GM19238 (cell line): ENCODE data around the gene PSMD7.

Experiments used
- DNase-seq: peaks from one replicate; pipeline ENCODE4 v3.0.0; 2011; ENCODE audit warnings: low spot score; ENCODE audit not compliant: insufficient read length

Gene PSMD7

DNA sequence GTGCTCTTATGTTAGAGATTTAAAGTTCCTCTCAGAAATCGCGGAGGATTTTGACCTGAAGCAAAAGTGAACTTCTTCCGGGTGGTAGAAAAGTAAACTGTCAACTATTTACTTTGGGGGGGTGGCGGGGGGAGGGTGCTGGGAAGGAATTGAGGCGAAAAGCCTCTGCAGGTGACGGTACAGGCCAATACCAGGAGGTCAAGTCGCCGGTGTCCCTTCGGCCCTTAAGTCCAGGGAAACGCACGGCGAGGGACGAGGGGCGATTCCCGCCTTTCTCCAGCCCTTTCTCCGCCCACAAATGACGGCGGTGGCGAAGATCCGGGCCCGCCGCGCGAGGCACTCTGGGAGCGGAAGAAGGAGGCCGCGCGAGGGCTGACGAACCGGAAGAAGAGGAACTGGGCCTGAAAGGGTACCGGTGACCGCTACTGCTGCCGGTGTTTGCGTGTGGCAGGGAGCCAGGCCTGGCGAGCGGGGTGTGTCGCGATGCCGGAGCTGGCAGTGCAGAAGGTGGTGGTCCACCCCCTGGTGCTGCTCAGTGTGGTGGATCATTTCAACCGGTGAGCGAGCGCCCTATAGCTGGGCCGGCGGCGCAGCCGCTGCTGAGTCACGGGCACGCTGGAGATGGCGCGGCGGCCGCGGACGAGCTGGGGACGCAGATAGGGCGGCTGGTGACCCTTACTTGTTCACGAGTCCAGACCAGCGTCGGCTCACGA, at the start of gene PSMD7:
Gene PSMD7 (plus strand): TSS at position 383 of the 713 bp plus-strand sequence. CDS start 101 bp downstream, at position 484.
- peak; percentile 82 for DNase-seq

DNA sequence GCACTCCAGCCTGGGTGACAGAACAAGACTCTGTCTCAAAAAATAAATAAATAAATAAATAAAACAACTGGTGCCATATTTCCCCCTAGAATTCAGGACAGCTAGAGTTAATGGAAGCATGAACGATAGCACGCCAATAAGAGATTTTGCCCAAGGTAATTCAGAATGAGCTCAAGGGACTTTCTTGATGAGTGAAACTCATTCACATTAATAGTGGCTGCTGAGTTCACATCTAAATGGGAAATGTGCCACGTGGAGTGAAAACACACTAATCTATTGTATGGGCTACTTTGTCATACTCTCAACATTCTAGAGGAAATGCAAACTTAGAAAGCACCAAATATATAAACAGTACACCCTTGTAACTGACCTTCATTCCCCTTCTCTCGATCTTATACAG, 47.4 kb upstream of the PSMD7 start:
- no peak for DNase-seq

DNA sequence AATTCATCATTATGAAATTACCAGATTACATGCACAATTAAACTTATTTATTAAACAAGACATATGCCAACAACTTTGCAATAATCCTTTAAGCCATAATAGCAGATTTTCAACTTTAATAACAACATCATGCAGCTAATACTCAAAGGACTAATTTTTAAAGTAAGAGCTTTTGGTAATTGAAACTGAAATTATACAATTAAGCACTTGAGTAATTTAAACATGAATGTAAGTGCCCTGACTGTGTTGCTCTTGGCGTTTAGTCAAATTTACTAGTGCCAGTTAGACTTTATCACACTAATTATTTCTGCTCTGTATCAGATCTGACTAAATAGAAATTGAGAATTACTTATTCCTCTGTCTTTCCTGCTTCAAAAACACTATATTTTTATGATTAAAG, 46.8 kb upstream of the PSMD7 start:
- no peak for DNase-seq

DNA sequence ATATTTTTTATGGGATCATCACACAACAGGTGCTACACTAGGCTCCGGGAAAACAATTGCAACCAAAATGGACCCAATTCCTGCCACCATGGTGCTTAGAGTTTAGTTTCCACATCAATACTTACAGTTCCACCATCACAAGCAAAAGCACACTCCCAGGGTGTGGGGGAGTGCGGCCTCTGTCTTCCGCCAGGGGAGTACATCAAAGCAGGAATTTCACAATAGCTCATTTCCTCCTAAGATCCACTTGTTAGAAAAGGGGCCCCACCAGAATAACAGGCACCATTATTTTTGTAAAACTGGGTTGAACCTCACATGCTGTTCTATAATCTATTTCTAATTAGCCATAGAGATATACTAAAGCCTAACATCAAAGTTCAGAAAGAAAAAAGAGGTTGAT, 44.3 kb upstream of the PSMD7 start:
- DNase-seq: no peak

DNA sequence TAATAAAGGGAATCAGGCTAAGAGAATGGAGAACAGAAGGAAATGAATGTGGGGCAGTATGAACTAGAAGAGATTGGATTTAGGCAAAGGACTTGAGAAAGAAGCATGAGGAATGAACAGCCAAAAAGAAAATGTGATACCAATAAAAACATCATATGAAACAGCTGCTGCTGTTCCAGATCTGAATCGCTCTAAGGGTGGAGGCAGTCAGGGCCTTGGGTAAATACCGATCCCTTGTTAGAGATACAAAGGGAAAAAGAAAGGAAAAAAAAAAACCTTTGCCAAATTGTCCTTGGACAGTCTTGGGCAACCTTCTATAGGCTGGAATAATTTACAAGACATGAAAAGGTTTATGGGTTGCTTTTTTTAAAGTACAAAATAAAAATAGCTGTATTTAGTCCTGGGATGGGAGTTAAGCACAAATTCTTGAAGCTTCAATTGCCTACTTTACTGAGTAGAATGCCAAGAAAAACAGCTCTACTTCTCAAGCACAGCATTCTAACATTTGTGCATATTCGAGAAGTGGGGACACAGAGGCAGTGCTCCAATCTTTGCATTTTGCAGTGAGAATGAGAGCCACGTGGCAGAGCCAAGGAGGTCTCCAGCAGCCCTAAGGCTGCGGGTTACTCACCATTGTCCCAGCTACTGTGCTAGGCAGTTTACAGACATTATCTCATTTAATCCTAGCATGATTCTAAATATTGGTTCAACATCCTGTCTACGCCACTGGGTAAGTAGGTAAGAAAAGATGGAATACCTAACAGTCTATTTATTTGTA, 43.3 kb upstream of the PSMD7 start:
- no peak for DNase-seq

DNA sequence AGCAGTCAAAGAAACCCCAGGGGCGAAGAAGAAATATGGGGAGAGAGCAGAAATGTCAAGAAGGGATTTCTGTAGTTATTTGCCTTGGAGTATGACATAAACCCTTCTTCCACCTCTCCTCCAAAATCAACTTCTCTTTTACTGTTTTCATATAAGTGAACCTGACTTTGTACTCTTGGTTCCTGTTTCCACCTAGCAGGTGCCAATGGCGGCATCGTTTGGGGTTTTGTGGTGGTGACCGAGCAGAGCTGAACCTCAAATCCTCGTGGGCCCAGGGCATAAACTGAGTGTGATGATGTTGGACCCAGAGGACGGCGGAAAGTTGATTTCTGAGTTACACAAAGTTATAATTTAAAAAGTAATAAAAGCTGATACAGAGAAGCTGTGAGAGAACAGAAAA, 39.6 kb upstream of the PSMD7 start:
- DNase-seq: no peak

DNA sequence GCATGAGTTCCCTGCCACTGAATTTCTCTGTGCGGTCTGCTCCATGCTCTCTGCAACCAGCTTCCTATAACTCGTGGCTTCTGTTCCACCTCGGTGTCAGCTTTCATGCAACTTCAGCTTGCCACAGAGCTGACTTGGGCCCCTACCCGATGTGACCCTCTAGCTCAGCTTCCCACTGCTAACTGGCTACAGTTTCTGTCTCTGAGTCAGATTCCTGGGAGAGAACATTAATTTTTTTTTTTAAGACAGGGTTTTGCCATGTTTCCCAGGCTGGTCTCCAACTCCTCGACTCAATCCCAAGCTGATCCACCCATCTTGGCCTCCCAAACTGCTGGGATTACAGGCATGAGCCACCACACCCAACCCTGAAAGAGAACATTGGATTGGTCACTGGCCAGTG, 35.5 kb upstream of the PSMD7 start:
- DNase-seq: no peak

DNA sequence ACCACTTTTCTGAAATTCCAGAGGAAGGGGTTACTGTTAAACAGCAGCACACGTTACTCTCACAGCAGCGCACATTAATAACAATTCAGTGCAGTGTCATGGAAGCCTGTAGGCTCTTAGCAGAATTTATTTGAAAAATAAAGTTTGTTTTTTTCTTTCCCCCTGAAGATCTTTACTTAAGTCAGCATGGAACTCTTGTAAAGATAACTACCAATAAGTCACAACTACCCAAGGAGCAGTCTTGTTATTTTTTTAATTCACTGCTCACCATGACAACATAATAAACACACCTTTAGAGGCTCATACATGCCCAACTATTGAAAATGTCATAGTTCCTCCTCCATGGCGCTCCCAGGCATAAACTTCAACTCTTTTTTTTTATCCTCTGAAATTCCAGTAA, 31.8 kb upstream of the PSMD7 start:
- DNase-seq: no peak

DNA sequence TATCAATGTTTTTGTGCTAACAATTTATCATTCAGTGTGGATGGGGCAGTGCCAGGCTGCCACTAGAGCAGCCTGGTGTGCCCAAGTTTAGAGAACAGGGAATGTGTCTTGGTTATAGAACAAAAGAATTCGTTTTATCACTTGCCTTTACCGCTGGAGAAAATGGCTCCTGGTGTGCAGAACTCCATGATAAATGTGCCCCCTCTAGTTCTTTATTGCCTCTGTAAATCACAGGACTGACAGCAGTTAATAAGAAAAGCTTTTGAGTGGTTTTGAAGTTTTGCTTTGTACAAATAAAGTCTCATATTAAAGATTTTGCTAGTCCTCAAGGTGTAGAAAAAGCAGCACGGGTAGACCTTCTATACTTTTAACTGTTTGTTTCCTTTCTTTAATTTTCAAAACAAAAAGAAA, 28.2 kb upstream of the PSMD7 start:
- no peak for DNase-seq

DNA sequence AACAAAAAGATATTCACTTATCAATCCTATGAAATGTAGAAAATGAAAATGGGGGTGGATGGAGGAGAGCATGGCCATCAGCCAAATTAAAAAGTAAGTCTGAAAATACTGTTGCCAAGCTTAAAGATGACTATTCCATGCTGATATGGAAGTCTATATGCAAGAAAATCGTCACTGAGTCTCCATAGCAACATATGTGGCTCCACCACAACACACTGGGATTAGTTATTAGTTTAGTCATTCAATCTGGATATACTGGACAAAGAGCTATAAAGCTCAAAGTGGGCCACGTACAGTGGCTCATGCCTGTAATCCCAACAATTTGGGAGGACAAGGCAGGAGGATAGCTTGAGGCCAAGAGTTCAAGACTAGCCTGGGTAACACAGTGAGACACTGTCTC, 24.7 kb upstream of the PSMD7 start:
- DNase-seq: no peak

DNA sequence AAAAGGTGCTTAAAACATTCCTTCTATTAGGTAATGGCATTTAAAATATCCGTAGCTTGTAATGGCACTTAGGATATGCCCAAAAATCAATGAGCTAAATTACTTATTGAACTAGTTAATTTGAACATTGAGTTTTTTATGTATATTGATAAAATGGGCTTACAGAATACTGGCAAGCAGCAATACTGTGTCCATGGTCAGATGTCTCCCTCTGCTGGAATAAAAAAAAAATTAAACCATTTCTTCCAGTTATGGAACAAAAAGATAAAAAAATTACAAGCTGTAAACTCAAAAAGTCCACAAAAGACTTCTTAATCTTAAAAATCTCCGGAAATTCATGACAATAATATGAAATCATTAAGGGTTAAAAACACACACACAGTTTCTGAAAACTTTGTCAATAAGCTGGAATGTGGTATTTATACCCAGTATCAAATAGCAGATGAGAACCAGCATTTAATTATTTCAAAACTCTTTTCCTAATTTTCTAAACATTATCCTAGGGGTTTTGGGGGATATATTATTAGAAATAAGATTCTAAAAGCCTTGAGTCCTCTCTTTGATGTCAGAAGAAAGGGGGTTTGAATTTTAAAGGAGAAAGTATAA, 21.5 kb upstream of the PSMD7 start:
- DNase-seq: no peak

DNA sequence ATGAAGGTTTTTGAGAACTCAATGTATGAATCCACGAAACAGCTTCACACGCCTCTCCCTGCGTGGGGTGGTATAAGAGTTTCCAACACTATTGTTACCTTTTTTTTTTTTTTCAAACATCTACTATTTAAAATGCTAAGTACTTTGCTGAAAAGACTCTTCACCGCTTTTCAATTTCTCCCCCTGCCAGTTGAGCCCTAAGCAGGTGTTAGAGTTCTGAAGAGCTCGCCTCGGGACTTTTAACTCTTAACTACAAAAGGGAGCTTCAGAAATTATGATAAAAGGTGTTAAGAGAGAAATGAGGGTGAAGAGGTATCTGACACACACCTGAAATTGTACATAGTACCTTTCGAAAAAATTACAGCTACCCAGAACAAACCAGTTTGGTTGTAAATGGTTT, 20.9 kb upstream of the PSMD7 start:
- no peak for DNase-seq

DNA sequence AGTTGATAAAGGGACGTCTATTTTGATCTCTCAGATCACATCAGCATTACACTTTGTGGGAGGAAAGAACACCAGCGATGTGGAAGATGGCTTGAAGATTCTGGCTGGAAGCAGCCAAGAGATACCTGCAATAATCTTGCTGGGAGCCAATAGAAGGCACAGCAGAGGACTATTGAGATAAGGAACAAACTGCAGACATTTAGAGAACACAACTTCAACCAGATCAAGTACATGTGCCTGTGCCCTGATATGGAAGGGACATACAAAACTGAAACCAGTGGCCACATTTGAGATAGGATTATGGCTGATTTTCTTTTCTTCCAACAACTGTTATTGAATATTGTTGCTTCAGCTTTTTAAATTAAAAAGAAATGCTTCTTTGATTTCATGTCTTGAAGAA, 18.6 kb upstream of the PSMD7 start:
- DNase-seq: no peak

DNA sequence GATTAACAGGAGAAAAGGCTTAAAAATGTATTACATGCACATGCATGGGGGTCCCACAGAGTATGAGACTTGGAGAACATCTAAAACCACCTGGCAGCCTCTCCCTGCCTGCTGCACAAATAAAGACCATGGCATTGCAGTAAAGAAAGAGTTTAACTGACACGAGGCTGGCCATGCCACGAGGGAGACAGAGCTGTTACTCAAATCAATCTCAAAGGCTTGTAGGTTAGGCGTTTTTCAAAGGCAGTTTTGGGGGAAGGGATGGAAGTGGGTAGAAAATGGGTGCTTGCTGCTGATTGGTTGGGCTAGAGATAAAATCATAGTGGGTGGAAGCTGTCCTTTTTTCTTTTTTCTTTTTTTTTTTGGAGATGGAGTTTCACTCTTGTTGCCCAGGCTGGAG, 17.3 kb upstream of the PSMD7 start:
- DNase-seq: no peak

DNA sequence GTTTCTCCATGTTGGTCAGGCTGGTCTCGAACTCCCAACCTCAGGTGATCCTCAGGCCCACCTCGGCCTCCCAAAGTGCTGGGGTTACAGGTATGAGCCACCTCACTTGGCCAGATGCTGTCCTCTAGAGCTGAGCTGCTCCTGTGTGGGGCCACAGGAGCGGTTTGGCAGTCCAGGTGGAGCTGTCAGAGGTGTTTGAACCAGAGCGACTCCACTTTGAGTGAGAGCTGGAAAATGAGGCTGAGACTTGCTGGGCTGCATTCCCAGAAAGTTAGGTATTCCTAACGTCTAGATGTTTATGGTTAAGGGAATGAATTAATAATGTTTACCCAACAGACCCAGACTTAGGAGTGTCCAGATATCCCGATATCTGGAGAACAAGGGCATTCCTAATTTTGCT, 16.8 kb upstream of the PSMD7 start:
- DNase-seq: no peak

DNA sequence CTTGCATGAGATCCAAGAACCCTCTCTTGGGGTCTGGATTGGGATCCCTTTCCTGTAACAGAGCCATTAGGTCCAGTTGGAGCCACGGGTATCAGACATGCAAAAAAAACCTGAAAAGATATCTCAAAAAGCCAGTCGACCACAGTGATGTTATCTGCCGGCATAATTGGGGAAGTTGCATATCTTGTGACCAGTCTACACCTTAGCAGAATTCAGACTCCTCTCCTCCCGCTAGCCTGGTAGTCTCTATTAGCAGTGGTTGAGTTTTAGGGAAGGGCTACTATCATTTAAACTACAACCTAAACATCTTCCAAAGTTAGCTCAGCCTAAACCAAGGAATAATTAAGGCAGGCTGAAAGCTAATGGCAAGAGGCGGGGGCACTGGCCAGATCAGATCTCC, 16.2 kb upstream of the PSMD7 start:
- no peak for DNase-seq

DNA sequence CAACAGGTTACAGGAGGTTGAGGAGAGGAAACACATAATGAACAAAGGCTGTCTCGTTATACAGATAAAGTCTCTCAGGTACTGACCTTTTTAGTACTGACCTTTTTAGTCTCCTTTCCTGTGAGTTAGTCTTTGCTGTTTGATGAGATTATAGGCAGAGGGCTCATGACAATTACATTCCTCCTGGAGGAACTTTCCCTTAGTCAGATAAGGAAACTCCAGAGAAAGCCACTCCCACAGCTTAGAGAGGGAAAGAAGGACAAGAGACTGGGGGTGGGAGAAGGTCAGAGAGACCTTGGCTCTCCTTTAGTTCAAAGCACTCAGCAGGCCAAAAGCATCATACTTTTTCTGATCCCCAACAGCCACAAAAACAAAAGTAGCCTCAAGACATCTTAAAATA, 15.3 kb upstream of the PSMD7 start:
- DNase-seq: no peak

DNA sequence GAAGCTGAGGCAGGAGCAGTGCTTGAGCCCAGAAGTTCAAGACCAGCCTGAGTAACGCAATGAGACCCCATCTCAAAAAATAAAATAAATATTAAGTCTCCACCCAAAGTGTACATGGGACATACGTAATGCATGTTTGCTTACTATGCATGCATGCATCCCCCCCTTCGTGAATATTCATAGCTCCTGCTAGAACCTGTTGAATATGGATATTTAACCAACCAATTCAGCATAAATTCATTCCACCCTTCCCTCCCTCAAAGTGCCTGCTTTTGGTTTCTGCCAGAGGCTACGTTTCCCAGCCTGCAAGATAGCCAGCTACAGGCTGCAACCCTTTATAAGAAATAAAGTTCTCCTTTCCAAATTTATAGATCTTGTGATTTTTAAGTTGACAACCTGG, 12.9 kb upstream of the PSMD7 start:
- no peak for DNase-seq

DNA sequence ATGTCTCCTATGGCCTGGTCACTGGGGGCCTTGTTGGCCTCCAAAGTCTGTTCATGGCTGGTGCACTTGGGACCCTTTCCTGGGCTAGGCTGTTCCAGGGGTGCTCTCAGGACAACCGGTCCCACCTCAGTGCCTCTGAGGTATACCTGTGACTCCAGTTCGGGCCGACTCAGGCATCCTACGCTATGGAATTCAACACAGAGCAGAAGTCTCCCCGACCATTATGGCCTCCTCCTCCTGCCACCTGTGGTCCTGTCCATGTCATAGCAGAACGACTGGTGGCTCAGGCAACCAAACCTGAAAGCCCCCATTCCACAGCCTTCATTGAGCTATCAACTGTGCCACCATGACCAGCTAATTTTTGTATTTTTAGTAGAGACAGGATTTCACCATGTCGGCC, 8.5 kb upstream of the PSMD7 start:
- no peak for DNase-seq

DNA sequence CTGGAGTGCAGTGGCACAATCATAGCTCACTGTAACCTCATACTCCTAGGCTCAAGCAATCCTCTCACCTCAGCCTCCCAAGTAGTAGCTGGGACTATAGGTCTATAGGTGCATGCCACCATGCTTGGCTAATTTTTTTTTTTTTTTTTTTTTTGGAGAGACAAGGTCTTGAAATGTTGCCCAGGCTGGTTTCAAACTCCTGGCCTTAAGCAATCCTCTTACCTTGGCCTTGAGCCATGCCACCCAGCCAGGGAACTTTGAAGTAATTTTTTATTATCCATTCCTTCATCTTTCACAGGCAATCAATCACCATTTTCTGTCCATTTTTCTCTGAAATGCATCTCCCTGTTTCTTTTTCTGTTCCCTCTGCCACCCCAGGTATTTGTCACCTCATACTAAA, 6.3 kb upstream of the PSMD7 start:
- no peak for DNase-seq

DNA sequence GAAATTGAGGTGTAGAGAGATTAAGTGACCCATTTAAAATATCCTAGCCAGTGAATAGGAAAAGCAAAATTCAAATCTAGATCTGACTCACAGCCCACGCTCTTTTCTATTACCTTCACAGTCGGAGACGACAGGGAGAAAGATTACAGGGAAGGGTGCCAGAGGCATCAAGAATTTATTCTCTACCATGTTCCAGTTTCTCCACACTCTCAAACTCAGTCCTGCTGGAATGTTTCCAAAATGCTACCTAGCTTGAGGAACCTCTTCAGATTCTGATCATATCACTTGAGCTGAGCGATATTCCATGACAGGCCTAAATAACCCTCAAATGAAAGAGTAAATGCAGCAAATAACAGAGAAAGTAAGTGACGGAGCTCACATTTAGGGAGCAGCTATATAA, 5.4 kb upstream of the PSMD7 start:
- DNase-seq: no peak

DNA sequence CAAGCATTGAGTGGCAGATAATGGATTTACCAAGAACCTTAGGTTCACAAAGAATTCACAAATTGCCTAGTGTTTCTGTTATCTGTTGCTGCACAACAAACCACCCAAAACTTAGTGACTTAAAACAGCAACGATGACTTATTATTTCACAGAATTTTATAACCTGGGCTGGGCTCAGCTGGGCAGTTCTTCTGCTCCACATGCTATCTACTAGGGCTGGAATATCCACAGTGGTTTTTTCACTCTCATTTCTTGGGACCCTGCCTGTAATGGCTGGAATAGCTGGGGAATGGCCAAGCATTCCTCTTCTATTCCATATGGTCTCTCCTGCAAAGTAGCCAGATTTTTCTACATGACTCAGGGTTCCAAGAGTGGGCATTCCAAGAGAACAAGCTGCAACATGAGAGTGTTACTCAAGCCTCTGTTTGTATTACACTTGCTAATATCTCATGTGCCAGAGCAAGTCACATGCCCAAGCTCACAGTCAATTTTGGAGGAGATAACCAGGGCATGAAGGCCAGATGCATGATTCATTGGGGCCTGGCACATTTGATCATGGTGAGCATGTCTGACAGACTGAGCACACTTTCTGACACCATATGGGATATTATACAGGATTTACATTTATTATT, 4.9 kb upstream of the PSMD7 start:
- DNase-seq: no peak
